NT2/D1 (cell line): ENCODE results near the gene TRIM51G.
"Not testable (repeated sequence)": the region's sequence is repeated elsewhere in the genome, so short reads cannot be mapped to it uniquely, and the experiment has no call there.

ENCODE experiments used
- DNase-seq: peaks from one replicate; pipeline ENCODE4 v3.0.0-alpha.2; 2011; ENCODE audit warnings: low read depth, low spot score
- H3K27me3 ChIP-seq: 2 replicates; pipeline ENCODE4 v1.6.0; 2011; ENCODE audit warnings: mild to moderate bottlenecking; ENCODE audit not compliant: insufficient read length, insufficient read depth
- H3K36me3 ChIP-seq: 2 replicates; pipeline ENCODE4 v1.6.1; 2011; ENCODE audit warnings: mild to moderate bottlenecking, low read length, mixed read lengths; ENCODE audit not compliant: insufficient read depth, insufficient read length
- H3K4me1 ChIP-seq: 2 replicates; pipeline ENCODE4 v1.5.1; 2011; ENCODE audit not compliant: insufficient read depth, insufficient read length
- H3K4me3 ChIP-seq: 2 replicates; pipeline ENCODE4 v1.5.1; 2011; ENCODE audit warnings: low read depth; ENCODE audit not compliant: insufficient read length
- H3K9ac ChIP-seq: 2 replicates; pipeline ENCODE4 v1.6.0; 2011; ENCODE audit warnings: low read depth; ENCODE audit not compliant: insufficient read length
- H3K9me3 ChIP-seq: 2 replicates; pipeline ENCODE4 v1.5.1; 2011; ENCODE audit warnings: mild to moderate bottlenecking, low read length; ENCODE audit not compliant: insufficient read depth

The TRIM51G gene

GRCh38 chr11:48983785-48984184 is at the start of gene TRIM51G:
Gene TRIM51G (minus strand): TSS chr11:48983885. CDS start chr11:48981695, 2,190 bp downstream.
- not testable (repeated sequence) for H3K27me3 ChIP-seq, H3K9ac ChIP-seq, H3K36me3 ChIP-seq, H3K4me1 ChIP-seq, DNase-seq, H3K4me3 ChIP-seq, H3K9me3 ChIP-seq

GRCh38 chr11:49028523-49028922 is 44.8 kb upstream of the TRIM51G start, which contains the start of gene TRIM49B:
Gene TRIM49B (plus strand): TSS chr11:49028823. CDS start chr11:49031600, 2,777 bp downstream.
- H3K4me3 ChIP-seq, H3K27me3 ChIP-seq, DNase-seq, H3K4me1 ChIP-seq, H3K9ac ChIP-seq, H3K9me3 ChIP-seq, H3K36me3 ChIP-seq: not testable (repeated sequence)

GRCh38 chr11:48968592-48968991 is 15.1 kb downstream of the TRIM51G start:
- DNase-seq, H3K4me3 ChIP-seq, H3K4me1 ChIP-seq, H3K9me3 ChIP-seq, H3K27me3 ChIP-seq, H3K9ac ChIP-seq, H3K36me3 ChIP-seq: not testable (repeated sequence)

GRCh38 chr11:48955315-48956049 is 28.2 kb downstream of the TRIM51G start:
- not testable (repeated sequence) for H3K36me3 ChIP-seq, H3K4me3 ChIP-seq, DNase-seq, H3K27me3 ChIP-seq, H3K9me3 ChIP-seq, H3K9ac ChIP-seq, H3K4me1 ChIP-seq

- H3K4me1 ChIP-seq, H3K9me3 ChIP-seq, DNase-seq, H3K9ac ChIP-seq, H3K36me3 ChIP-seq, H3K4me3 ChIP-seq, H3K27me3 ChIP-seq: not testable (repeated sequence)
These were observed 37.9 kb downstream of the TRIM51G start for GRCh38 chr11:48945796-48946195.
